GM10248 (cell line): Measurements from ENCODE around the gene TUBAL3.

ENCODE experiments used
- CTCF ChIA-PET: fragments of 300-600 bp; sonication (Branson Sonifier 250); formaldehyde crosslinking; extraction: SDS; loops from one replicate; lab custom pipeline; 2021; ENCODE audit warnings: antibody characterized with exemption; lab: Yijun Ruan, JAX
- POLR2A ChIA-PET: fragments of 350-650 bp; sonication (Branson Sonifier 250); formaldehyde crosslinking; extraction: SDS; loops from one replicate; lab custom pipeline; 2020; ENCODE audit warnings: antibody characterized with exemption; lab: Yijun Ruan, JAX
- DNase-seq: peaks from one replicate; pipeline ENCODE4 v3.0.0; 2012; ENCODE audit errors: extremely low spot score
- TF ChIP-seq, protein P1 (sequence below): IDR thresholded peaks from 2 replicates; pipeline ENCODE4 v1.5.1; 2012; ENCODE audit warnings: mild to moderate bottlenecking, low read depth; ENCODE audit errors: extremely low read depth, missing control alignments, control extremely low read depth

The TUBAL3 gene

GRCh38 chr10:5364890-5365338 is 39.7 kb downstream of the TUBAL3 start, which contains the start of gene UCN3:
UCN3 (plus strand) TSS chr10:5364966; CDS start chr10:5373721, 8,755 bp downstream.
- CTCF ChIA-PET = no interaction called here
- POLR2A ChIA-PET = no interaction called here
- TF ChIP-seq, protein P1, sequence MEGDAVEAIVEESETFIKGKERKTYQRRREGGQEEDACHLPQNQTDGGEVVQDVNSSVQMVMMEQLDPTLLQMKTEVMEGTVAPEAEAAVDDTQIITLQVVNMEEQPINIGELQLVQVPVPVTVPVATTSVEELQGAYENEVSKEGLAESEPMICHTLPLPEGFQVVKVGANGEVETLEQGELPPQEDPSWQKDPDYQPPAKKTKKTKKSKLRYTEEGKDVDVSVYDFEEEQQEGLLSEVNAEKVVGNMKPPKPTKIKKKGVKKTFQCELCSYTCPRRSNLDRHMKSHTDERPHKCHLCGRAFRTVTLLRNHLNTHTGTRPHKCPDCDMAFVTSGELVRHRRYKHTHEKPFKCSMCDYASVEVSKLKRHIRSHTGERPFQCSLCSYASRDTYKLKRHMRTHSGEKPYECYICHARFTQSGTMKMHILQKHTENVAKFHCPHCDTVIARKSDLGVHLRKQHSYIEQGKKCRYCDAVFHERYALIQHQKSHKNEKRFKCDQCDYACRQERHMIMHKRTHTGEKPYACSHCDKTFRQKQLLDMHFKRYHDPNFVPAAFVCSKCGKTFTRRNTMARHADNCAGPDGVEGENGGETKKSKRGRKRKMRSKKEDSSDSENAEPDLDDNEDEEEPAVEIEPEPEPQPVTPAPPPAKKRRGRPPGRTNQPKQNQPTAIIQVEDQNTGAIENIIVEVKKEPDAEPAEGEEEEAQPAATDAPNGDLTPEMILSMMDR = no peak

GRCh38 chr10:5364374-5364773 is 40.3 kb downstream of the TUBAL3 start:
- TF ChIP-seq, protein P1 = no peak
- DNase-seq = no peak
- POLR2A ChIA-PET = no interaction called here
- CTCF ChIA-PET = no interaction called here

More at GRCh38 chr10:5364890-5365338, 39.7 kb downstream of the TUBAL3 start, which contains the start of gene UCN3:
- DNase-seq = no peak

DNA sequence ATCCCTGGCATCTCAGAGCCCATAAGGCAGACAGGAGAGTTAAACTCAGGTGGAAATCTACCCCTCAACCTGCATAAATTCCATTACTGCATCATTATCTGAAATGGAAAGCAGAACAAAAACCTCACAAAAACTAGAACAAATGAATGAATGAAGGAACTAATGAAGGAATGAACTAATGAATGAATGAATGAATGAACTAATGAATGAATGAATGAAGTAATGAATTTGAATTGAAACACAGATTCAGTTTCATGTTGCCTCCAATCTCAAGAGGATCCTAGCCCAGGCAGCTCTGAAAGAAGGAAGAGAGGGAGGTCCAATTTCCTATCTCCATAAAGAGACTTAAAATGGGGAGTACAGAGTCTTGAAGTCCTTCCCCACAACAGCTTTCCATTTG is 41.8 kb downstream of the TUBAL3 start:
- CTCF ChIA-PET = no interaction called here
- TF ChIP-seq, protein P1 = no peak
- no peak for DNase-seq
- POLR2A ChIA-PET = no interaction called here

DNA sequence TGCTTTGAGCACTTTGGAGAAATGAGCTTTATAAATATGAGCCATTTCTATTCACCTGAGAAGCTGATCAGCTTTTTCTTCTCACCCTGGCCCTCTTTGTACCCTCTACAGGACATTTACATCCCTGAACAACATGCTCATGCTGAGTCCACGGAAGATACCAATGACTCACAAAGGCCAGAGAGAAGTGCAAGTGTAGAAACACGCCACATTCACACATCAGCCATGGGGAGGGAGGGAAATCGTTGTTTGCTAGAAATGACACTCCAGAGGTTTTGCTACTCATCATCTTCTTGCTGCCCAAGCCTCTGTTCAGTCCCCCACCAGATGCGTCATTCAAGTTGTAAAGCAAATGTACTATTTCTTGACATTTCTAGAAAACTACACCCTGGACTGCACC is 42.7 kb downstream of the TUBAL3 start:
- CTCF ChIA-PET = interaction anchor here (1.4 kb wide), 1 partner anchor 22 kb away, joined by 3 read pairs; no protein-coding TSS in a partner anchor
- TF ChIP-seq, protein P1 = no peak
- POLR2A ChIA-PET = no interaction called here
- no peak for DNase-seq

DNA sequence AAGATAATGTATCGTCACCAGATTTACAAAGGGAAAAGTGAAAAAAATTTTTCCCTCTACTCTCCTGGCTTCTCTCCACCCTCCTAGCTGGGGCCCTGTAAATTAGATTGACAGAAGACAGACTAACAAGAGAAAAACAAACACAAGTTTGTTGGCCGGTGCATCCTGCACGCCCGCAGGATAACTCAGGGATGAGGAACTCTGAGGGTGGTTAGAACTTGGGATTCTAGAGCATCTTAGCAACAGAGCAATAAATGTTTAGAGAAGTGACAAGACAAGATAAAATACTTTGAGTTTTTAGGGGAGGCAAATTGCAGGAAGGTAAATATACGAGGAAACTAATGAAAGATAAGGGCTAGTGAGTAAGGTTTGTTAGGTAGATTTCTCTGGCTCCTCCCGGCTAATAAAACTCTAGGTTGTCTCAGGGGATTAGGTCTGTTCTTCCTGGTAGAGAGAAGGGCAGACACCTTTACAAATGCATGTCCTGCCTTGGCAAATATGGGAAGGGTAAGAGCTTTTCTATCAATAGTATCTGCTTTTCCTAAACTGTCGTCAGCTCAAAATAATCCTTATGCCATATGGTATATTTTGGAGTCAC is 44.2 kb downstream of the TUBAL3 start:
- TF ChIP-seq, protein P1 = no peak
- ChIA-PET POLR2A (no interaction called here), CTCF (interaction anchor here (1.2 to 1.4 kb wide), 2 partner anchors 12 to 23 kb away, joined by 3 read pairs; no protein-coding TSS in a partner anchor)
- no peak for DNase-seq

DNA sequence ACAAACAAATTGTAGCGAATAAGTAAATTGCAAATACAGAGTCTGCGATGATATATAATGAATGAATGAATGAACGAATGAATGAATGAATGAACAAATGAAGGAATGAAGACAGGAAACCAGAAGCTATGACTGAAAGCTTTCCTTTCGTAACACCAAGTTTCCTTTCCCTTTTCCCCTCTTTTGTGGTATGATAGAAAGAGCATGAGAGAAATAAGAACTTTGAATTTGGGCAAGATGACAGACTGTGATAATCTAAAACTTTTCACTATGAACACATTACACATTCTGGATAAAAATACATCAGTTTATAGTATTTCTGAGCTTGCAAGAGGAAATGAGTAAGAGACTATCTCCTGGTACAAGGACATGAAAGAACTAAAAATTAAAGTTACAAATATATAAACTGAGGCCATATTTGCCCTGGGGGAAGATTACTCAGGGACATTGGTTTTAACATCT is 48.3 kb downstream of the TUBAL3 start:
- ChIA-PET POLR2A (no interaction called here), CTCF (no interaction called here)
- TF ChIP-seq, protein P1 = no peak
- DNase-seq = no peak
